WI38 (cell line): ENCODE data around the gene BMPR1B.

ENCODE experiments used
- H3K4me3 ChIP-seq: 2 replicates; pipeline ENCODE4 v1.5.1; 2011; ENCODE audit warnings: low read depth, mild to moderate bottlenecking, control low read depth, low read length
- TF ChIP-seq, protein P1 (sequence below): IDR thresholded peaks from 2 replicates; pipeline ENCODE4 v1.5.1; 2012; ENCODE audit warnings: low read depth, mild to moderate bottlenecking, control low read depth, low read length

The BMPR1B gene

DNA sequence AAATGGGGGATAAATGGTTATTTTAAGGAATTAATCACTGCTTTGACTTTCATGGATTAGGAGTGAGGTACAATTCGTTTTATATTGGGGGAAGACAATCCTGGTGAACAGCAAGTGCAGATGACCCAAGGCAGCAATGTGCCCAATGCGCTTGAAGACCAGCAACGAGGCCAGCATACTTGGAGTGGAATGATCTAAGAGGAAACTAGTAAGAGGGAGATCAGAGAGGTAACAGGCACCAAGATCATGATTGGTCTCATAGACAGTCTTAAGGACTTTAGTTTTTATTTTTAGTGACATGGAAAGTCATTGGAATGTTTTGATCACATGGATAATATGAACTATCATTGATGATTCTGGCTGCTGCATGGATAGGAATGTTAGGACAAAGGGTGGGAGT lies 90.6 kb downstream of the BMPR1B start:
- no peak overlapping the region for H3K4me3 ChIP-seq

DNA sequence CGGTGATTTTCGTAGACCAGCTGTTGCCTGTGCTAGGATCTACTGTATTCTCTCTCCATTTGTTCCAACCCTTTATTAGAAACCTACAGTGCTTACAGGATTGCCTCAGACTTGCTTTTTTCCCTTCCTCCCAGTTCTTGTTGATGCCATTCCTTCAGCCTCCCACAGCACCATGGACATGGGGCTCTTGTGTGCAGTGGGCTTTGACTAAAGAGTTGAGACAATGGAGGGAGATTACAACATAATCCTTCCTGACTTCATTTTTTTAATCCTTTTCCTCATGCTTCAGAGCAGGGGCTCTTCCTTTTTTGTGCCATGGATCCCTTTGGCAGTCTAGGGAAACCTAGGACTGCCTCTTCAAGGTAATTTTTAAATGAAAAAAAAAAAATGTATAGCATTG lies 92.1 kb downstream of the BMPR1B start:
- H3K4me3 ChIP-seq = no peak overlapping the region
- TF ChIP-seq, protein P1, sequence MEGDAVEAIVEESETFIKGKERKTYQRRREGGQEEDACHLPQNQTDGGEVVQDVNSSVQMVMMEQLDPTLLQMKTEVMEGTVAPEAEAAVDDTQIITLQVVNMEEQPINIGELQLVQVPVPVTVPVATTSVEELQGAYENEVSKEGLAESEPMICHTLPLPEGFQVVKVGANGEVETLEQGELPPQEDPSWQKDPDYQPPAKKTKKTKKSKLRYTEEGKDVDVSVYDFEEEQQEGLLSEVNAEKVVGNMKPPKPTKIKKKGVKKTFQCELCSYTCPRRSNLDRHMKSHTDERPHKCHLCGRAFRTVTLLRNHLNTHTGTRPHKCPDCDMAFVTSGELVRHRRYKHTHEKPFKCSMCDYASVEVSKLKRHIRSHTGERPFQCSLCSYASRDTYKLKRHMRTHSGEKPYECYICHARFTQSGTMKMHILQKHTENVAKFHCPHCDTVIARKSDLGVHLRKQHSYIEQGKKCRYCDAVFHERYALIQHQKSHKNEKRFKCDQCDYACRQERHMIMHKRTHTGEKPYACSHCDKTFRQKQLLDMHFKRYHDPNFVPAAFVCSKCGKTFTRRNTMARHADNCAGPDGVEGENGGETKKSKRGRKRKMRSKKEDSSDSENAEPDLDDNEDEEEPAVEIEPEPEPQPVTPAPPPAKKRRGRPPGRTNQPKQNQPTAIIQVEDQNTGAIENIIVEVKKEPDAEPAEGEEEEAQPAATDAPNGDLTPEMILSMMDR = no peak

More for the DNA sequence above, 90.6 kb downstream of the BMPR1B start:
- TF ChIP-seq, protein P1 = no peak

DNA sequence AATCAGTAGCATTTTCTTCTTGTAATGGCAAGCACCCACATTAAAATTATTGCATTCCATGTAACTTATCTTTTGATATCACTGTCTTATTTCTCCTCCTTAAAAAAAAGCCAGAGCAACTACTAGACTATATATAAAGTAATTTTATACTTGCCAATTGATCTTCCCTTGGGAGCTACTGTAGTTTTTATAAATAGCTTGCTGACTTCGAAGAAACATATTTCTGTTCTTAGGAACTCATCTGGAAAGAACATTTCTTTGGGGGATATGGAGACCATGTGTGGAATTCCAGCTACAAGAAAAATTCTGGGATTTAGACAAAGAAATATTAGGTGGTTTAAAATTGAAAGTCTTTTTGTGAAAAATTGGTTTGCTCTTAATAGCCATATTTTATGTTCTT lies 94.9 kb downstream of the BMPR1B start:
- H3K4me3 ChIP-seq = no peak overlapping the region
- TF ChIP-seq, protein P1 = no peak

DNA sequence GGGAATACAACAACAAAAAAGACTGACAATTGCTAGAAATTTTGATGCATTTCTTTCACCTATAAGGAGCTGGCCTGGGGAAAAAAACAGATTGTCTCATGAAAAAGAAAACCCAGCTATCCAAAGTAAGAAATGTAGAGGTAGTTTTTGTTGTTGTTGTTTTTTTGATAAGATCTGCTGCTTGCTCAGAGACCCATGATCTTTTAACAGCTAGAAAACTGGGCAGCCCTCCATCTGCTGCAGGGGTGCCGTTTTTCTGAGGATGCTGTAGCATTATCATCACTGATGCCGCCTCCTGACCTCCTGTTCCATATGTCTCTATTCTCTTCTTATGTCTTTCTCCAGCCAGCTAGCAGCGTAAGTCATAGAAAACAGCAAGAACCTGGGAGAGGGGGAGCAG lies 98.3 kb downstream of the BMPR1B start:
- TF ChIP-seq, protein P1 = no peak
- H3K4me3 ChIP-seq = no peak overlapping the region

DNA sequence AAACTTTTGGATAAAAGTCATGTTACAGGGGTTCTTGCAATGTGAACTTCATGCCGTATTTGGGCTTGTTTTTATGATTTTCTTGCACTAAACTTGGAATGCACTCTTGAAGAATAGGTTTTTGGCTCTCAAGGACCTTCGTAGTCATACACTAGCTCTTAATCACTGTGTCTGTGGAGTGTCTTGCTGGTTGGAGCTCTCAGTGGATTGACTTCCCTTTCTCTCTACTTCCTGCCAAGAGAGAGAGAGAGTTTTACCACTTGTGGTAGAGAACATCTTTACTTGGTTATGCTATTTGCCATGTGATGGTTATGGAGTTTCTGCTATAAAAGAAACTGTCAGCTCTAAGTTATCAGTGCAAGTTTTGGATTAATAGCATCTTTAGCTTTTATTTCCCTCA lies 112.4 kb downstream of the BMPR1B start:
- TF ChIP-seq, protein P1 = no peak

DNA sequence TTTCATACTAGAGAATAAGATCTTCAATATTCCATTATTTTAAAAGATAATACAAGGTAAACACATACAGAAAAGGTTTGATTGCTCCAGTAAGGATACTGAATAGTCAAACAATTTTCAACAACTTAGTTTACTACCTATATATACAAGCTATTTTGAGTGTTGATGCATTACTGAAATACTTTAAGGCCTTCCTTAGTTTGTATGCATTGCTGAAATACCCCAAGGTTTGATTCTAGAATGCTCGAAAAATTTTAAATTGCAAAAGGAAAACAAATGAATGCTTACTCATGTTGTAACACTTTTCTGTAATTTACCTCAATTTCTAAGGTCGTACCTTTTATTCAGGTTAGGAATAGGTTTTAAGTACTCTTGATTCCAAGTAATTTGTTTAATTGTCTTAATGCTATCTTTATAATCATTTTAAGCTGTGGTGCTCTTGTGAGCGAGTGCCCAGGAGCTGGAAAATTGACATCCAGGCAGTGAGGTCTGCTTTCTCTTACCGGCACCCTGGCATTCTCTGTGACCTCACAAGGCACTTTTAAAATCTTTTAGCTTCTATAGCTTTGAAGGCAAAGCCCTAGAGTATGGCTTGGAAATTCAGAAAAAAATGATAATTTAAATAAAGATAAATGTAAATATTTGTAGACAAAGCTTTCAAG lies 114.0 kb downstream of the BMPR1B start:
- H3K4me3 ChIP-seq = no peak overlapping the region
- TF ChIP-seq, protein P1 = no peak

More for the DNA sequence above, 112.4 kb downstream of the BMPR1B start:
- H3K4me3 ChIP-seq = no peak overlapping the region

DNA sequence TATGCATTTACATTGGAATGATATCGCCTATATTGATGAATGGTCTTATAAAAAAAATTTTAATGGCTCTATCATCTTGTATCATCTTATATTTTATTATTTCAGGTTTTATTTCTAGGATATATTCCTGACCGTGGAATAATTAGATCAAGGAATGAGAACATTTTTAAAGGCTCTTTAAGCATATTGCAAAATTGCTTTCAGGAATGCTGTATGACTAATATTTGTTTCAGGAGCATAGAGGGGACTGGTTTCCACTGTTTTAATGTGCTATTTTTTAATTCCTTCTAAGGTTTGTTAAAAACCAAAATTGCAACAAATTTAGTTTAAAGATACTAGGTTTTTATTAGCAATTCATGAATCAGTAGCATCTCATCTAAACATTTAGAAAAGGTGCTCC lies 120.2 kb downstream of the BMPR1B start:
- H3K4me3 ChIP-seq = no peak overlapping the region
- TF ChIP-seq, protein P1 = no peak
